Stimulated activated naive CD4-positive, alpha-beta T cell (primary cell): ENCODE measurements around the gene RBBP8NL.

Experiments
- DNase-seq, 6 experiments: peaks; one replicate each; lab custom pipeline; 2025; lab: John Stamatoyannopoulos, UW

The RBBP8NL gene

DNA sequence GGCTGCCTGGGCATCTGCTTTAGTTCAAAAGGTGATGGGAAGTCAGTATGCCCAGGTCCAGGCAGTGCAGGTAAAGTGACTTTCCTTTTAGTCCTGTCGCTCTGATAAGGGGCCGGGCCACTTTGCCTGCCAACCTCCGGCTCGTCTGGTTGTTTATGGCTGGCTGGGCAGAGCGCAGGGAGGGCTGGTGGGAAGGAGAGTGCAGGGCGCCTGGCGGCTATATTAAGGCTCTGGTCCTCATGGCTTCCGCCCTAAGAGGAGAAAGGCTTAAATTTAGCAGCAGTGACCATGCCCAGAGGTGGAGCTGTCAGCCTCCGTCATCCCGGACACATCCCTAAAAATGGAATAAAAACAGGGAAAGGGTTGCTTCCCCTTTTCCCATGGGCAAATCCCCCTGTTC, 33.8 kb upstream of the RBBP8NL start:
- no peak for DNase-seq

DNA sequence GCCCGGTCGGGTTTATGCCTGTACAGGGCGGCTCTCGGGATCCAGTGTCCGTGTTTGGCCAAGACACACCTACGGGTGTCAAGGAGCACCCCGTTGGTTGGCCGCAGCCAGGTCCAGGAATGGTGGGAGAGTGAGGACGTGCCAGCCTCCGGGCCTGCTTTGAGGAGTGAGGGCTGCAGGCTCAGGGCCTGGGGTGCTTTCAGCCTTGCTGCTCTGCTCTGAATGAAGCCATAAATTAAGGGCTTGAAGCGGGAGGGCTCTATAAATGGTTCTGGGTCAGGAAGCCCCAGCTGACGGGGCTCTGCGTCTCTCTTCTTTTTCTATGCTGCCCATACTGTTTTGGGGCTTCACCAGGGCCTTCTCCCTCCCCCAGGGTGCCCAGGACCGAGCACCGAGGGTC, 33.3 kb upstream of the RBBP8NL start:
- no peak for DNase-seq

DNA sequence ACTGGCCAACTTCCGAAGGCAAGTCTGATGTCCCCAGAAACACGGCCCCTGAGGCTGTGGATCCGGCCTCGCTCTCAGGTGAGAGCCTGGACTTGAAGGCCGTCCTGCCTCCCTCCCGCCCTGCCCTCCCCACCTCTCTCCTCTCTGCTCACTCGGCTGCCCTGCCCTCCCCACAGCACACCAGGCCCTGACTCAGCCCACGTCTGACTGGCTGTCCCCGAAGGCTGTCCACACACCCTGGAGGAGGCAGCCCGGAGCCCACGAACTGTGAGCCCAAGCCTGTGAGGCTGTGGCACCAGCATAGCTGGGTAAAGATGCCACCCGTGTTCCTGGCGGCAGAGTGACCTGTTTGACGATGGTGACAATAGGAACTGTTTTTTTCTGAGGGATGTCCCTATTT, 32.1 kb upstream of the RBBP8NL start:
- no peak for DNase-seq

DNA sequence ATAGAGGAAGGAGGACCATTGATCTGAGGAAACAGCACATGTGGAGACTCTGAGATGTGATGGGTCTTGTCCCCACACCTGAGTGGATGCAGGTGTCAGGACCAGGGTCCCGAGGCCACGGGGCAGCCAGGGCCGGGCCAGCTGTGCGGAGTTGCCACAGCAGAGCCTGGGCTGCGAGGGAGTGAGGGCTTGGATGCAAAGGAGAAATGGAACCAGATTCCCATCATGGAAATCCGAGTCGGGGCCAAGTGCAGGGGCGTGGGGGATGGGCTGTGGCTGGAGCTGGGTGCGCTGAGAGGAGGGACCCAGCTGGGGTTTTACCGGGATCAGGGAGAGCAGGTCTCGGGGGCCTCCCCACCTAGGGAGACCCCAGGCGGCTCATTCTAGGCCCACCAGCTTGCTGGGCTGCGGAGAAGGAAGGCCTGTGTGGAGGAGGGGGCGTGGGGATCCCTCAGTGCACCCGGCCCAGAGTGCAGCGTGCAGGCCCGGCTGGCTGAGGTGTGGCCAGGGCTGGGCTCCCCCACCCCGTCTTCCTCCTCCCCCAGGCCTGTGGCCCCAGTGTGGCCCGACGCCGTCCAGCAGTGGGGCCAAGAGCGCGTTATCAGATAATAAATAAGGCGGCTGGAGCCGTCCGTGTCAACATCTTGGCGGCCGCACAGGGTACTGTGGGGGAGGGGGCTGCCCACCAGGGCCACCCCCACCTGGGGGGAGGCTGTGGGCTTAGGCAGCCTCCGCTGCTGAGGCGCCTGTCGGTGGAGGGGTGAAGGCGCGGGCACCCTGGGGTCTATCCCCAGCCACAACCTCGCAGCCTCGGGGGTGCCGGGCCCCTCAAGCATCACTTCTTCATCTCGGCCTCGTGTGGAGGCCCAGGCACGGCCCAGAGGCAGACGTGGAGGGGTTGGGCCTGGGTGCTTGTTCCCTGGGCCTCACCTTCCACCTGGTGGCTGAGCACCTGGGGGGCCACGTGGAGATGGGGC, 31.2 kb upstream of the RBBP8NL start:
- no peak for DNase-seq

DNA sequence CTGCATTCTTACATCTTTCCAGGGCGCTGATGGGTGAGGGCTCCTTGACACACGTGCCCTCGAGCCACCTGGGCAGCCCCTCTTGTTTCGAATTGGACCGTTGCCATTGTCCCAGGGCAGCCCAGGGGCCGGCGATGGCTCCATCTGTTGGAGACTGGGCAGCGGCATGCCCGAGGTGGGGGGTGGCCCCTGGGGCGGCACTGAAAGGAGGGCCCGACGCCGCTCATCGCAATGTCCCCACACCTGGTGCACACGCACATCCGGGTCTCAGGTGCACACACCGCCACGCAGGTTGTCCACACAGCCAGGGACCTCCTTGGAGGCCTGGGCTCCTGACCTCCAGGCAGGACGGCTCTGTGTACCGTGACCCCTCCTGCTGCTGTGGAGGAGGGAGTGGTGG, 30.5 kb upstream of the RBBP8NL start:
- no peak for DNase-seq

DNA sequence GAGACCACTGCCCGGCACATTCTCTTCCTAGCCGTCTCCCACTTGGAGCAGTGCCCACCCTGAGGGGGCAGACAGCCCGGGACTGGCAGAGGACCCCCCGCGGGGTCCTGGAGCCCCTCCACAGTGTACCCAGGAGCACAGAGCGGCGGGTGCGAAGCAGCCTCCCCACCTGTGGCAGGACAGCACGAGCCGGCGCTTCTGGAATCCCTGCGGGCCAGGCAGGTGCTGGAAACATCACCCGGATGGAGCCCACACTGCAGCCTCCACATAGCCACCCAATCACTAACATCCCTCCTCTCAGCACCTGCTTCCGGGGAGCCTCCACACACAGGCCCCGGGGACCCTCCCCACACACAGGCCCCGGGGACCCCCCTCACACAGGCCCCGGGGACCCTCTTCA, 29.8 kb upstream of the RBBP8NL start:
- no peak for DNase-seq

DNA sequence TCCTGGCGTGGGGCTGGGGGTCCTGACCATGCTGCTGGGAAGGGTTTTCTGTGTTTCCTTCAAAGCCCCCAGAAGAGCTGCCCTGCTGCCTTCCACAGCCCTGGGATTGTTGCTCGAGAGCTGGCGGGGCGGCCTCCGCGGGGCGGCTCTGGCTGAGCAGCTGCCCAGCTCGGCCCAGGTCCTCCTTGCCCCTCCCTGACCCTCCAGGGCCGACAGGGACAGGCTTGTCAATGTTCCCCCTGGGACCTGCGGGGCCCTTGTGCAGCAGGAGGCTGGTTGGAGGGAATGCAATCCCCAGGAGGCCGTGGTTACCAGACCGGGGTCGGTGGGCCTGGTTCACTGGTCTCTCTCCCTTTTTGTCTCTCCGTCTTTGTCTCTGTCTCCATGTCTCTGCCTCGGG, 28.6 kb upstream of the RBBP8NL start:
- DNase-seq, result no peak

DNA sequence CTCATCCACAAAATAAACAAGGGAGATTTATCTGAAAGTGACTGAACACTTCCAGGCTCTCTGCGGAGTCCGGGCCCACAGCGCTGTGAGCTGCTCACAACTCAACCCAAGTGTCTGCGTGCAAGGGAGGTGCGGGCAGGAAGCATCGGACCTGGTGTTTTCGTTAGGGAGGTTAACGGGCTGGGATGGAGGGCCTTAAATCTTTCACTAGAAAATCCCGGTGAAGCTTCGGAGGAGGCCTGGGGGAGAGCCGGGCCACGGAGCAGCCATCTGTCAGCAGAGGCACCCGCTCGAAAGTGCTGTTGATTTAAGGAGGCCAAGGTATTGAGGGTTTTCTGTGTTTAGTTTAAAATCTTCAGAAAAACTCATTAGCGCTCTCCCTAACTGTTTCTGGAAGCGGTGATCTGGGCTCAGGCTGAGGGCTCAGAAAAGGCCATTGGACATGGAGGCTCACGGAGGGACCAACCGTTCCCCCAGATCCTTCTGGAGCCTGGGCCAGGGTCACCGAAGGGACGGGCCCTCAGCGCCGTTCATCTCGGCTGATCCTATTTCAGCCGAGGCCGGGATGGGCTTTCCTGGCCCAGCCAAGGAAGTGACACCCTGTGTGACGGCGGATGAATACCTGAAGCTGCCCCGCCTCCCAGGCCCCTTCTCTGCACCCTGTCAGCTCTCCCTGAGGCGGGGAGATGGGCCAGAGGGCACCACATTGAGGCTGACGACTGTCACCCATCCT, 27.7 kb upstream of the RBBP8NL start:
- no peak for DNase-seq

DNA sequence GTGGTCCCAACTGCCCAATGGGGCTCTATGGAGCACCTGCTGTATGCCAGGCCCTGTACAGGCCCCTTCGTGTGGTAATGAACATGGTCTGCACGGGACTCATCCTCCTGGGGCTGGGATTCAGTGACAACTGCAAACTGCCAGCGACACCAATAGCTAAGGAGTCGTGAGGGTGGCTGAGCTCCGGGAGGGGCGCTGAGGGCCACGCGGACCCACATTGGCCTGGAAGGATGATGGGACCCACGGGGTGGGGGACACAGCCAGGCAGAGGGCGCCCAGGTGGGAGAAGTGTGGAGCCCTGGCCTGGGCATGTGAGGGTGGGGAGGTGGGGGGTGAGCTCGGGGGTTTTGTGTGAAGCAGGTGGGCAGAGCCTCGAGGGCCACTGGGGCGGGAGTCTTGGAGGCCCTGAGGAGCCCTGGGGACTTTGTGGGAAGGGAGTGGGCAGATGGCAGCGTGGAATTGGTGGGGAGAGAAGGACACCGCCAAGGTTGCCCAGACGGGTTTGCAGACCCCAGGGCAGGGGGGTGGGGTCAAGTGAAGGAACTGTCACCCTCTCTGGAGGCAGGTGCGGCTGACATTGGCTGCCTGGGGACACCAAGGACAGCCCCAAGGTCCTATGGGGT, 26.0 kb upstream of the RBBP8NL start:
- DNase-seq, result no peak

DNA sequence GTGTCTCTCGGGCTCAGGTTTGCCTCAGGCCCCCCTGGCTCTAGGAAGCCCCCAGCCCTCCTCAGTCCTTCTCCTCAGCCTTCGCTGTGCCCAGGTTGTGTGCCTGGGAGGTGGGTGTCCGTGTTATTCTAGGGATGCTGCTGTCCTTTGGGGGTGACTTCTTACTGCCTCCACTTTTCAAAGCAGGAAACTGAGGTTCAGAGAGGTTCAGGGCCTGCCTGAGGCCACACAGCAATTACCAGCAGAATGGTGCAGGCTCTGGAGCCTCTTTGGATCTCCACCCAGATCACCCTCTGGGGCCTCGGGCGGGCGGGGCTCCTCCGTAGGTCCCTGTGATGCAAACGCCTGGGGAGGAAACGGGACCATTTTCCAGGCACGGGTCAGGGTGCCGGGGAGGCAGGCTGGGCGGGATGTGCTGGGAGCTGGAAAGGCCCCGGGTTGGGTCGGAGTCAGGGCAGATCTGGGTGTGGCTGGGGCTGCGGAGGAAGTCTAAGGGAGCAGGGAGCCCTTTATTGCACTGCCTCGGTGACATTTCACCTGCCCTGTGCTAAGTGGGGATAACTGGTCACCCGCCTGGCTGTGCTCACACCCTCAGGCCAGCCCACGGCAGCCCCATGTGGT, 25.2 kb upstream of the RBBP8NL start:
- DNase-seq, result no peak

DNA sequence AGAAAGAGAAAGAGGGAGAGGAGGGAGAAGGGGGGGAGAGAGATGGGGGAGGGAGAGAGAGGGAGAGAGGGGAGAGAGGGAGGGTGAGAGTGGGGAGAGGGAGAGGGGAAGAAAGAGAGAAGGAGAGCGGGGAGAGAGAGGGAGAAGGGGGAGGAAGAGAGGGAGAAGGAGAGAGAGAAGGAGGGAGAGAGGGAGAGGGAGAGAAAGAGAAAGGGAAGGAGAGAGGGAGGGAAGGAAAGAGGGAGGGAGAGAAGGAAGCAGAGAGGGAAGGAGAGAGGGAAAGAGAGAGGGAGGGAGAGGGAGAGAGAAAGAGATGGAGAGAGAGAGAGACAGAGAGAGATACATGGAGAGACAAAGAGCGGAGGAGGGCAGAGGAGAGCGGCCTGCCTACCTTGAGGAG, 24.6 kb upstream of the RBBP8NL start:
- no peak for DNase-seq

DNA sequence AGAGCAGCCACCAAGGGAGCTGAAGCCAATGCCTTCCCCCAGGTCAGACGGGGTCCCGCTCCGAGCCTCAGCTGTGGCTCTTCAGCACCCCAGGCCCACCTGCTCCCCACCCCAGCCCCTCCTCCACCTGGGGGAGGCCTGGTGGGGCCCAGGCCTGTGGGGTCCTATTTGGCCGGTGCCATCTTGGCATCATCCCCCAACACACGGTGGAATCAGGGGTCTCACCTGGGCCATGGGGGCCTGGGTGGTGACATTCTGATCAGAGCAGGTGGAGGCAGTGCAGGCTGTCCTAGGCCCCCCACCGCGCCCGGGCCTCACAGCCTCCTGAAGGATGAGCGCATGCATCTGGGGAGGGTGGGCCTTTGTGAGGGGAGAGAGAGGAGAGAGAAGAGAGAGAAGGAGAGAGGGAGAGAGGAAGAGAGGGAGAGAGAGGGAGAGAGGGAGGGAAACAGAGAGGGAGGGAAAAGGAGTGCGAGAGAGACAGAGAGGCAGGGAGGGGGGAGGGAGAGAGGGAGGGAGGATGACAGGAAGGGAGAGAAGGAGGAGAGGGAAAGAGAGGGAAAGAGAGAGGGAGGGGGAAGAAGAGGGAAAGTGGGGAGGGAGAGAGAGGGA, 23.9 kb upstream of the RBBP8NL start:
- DNase-seq, result no peak

DNA sequence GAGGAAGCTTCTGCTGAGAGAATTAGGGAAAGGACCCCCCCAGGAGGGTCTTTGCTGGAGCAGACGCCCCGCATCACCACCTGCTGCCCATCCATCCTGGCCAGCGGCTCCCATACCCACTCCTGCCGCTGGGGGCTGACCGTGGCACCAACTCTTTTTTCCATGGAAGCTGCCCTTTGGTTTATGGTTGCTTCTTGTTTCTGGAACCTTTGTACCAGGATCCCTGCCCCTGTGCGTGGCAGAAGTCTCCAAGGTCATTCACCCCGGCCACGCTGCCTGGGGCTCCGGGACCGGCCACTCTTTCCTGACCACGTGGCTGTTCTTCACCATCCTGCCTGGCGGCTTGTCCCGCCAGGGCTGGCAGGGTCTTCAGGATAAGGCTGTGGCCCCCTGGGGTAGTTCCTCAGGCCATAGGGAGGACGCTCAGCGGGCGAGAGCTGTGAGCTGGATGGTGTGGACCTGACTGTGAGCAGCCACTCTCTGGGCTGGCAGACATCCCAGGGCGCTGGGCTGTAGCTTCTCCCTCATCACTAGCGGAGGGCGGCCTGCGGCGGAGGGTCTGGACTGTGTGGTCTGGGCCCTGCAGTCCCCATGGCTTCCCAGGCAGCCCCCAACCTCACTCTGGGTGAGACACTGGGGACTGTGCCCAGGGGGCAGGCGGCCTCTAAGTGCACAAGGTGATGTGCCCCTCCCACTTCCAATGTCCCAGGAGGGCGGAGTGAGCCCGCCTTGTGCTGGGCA, 22.8 kb upstream of the RBBP8NL start:
- DNase-seq, result no peak

DNA sequence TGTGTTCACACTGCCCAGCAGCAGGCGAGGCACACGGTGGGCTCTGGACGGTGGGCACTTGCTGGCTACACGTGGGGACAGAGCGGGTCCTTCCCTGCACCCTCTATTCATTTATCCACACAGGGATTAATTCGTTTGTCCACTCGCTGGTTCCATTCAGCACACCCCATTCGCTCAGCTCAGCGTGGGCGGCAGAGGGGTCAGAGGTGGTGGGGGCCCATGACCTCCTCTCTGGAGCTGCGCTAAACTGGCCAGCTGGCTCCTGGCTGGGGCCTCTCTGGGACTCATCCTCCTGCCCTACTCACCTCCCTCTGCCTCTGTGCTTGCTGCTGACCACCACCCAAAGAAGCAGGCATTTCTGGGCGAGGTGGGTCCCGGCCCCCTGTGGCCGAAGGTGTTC, 21.4 kb upstream of the RBBP8NL start:
- no peak for DNase-seq

DNA sequence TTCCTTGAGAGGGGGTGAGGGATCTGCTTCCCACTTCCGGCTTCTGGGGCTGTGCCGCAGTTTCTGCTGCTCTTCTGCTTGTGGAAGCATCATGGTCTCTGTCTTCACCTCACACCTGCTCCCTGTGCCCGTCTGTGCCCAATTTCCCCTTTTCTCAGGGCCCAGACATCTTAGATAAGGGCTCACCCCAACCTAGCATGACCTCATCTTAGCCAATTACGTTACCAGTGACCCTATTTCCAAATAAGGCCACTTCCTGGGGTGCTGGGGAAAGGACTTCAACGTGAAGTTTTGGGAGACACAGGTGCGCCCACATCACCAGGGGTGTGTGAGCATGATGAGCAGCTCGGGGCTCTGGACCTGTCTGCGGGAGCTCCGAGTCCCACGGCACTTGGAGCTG, 20.7 kb upstream of the RBBP8NL start:
- no peak for DNase-seq

DNA sequence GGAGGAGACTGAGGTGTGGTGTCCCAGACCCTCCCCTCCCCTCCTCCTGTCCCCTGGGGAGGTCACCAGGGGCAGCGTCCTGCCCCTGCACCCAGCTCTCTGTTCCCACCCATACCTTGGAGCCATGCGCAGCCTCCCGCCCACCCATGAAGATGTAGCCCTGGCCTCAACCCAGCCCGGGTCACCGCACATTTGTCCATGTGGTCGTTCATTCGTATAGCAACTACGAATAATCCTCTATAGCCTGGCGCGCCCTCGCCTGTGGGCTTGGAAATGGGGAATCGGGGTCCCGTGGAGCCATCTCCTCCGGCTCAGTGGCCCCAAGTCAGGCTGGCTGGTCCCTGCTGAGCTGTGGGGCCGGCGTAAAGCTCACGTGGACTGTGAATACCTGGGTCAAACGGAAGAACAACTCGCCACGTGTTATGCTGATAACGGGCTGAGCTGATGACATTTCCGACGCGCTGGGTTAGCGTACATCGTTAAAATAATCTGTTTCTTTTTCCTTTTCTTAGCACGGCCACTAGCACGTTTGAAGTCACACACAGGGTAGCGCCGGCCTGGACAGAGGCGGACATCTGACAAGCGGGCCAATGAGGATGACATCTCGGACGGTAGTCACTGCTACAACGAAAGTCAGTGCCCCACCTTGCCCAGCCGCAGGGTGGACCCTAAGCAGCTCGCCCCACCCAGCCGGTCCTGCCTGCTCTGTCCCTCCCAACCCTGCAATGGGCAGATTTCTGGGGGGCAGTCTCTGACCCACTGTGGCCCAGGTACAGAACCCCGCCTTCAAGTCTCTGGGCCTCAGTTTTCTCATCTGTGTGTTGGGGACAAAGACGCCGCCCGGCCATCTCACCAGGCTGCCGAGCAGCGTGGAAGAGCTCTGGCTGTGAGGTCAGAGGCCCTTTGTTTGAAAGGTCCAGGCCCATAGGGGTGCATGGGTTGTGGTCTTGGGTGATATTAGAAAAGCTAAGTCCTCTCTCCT, 19.8 kb upstream of the RBBP8NL start:
- no peak for DNase-seq

DNA sequence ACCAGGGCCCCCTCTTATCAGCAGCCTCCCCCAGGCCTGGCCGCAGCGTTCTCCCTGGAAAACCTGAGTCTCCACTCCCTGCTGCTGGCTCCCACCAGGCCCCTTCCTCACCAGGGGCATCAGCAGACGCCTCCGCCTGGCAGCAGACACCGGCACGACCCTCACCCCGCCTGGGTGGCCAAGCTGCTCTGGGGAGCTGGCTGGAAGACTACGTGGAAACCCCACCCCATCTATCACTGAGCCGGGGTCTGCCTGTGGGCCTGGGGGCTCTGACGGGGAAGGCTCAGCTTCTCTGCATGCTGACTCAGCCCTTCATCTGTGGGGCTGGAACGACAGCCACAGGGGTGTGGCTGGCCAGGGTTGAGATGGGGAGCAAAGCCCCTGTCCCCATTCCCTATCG, 19.1 kb upstream of the RBBP8NL start:
- DNase-seq, result no peak

DNA sequence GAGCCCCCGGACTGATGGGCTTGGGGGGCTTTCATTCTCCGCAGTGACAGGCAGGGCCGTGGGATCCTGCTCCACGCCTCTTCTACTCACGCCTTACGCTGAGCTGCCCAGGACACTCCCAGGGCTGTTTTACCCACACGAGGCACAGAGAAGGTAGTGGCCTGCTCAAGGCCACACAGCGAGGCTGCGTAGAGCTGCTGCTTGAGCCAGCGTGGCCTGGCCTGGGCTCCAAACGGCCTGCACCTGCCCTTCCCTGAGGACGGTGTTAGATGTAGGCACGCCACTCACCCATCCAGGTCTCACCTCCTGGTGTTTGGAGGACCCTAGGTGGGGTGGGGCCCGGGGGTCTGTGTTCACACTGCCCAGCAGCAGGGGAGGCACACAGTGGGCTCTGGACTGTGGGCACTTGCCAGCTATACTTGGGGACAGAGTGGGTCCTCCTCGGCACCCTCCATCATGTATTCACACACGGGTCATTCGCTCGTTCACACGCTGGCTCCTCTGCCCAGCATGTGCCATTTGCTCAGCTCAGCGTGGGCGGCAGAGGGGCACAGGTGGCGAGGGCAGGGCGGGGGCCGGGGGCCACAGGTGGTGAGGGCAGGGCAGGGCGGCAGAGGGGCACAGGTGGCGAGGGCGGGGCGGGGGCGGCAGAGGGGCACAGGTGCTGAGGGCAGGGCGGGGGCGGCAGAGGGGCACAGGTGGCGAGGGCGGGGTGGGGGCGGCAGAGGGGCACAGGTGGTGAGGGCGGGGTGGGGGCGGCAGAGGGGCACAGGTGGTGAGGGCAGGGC, 18.4 kb upstream of the RBBP8NL start:
- DNase-seq, result no peak

DNA sequence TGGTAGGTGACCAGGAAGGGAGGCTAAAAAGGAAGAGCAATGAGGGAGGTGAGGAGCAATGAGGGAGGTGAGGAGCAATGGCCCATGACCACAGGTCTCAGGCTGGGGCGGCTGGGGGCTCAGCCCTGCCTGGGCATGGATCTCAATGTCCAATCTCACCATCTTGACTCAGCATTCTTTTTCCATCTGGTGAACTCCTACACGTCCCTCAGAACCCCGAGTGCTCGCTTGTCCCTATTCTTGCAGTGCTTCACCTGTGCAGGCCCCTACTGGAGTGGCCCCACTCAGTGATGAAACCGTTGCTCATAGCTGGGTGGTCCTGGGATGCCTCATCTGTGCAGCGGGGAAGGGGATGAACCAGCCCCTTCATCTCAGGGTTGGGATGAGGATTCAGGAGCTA, 16.9 kb upstream of the RBBP8NL start:
- DNase-seq, result no peak
